ENCODE results near the gene POLD1.
A peak's percentile ranks its signal among the peaks of the same experiment; 100 is the strongest.

POLD1 gene

GRCh38 chr19:50392759-50393158 is 8.6 kb downstream of the POLD1 start:
- no peak for DNase-seq

GRCh38 chr19:50393589-50393988 is 9.4 kb downstream of the POLD1 start:
- DNase-seq: no peak

- no peak for DNase-seq
Observed at GRCh38 chr19:50394017-50394416, 9.9 kb downstream of the POLD1 start.

GRCh38 chr19:50398675-50399367 is 14.7 kb downstream of the POLD1 start:
- DNase-seq: no peak

- DNase-seq: no peak
Observed at GRCh38 chr19:50399368-50399745, 15.2 kb downstream of the POLD1 start.

GRCh38 chr19:50401605-50402450 is 17.7 kb downstream of the POLD1 start:
- DNase-seq: no peak

GRCh38 chr19:50402544-50403301 is 18.6 kb downstream of the POLD1 start:
- DNase-seq: no peak

GRCh38 chr19:50406156-50406820 is 22.1 kb downstream of the POLD1 start:
- no peak for DNase-seq

- DNase-seq: no peak
Observed at GRCh38 chr19:50406829-50407228, 22.7 kb downstream of the POLD1 start.

GRCh38 chr19:50409347-50409746 is 25.2 kb downstream of the POLD1 start:
- DNase-seq: no peak

GRCh38 chr19:50410109-50410508 is 26.0 kb downstream of the POLD1 start:
- no peak for DNase-seq

- no peak for DNase-seq
Observed at GRCh38 chr19:50412419-50412818, 28.3 kb downstream of the POLD1 start.

- no peak for DNase-seq
Observed at GRCh38 chr19:50413096-50413495, 28.9 kb downstream of the POLD1 start.

GRCh38 chr19:50413531-50413930 is 29.4 kb downstream of the POLD1 start:
- no peak for DNase-seq

GRCh38 chr19:50414864-50415660 is 30.9 kb downstream of the POLD1 start:
- DNase-seq: peak; percentile 82

GRCh38 chr19:50415661-50416033 is 31.5 kb downstream of the POLD1 start:
- DNase-seq: peak; percentile 32

- no peak for DNase-seq
Observed at GRCh38 chr19:50416034-50416977, 32.2 kb downstream of the POLD1 start.

GRCh38 chr19:50417111-50418081 is 33.2 kb downstream of the POLD1 start:
- no peak for DNase-seq

GRCh38 chr19:50418176-50419021 is 34.3 kb downstream of the POLD1 start, which contains the start of gene SPIB:
SPIB (plus strand) TSS chr19:50418938; CDS start chr19:50418963, 25 bp downstream.
- no peak for DNase-seq

Data from CD4-positive, alpha-beta T cell treated with Interleukin-10 for 1 hour (primary cell).